NCI-H345 treated with DMSO at 0.1 percent for 48 hours (cell line): ENCODE measurements around the gene HECTD4.
"Not testable (repeated sequence)": the region's sequence is repeated elsewhere in the genome, so short reads cannot be mapped to it uniquely, and the experiment has no call there.

ENCODE experiments used
- DNase-seq: peaks from one replicate; lab custom pipeline; 2025; ENCODE audit not compliant: unreplicated experiment; lab: John Stamatoyannopoulos, UW

HECTD4 gene

DNA sequence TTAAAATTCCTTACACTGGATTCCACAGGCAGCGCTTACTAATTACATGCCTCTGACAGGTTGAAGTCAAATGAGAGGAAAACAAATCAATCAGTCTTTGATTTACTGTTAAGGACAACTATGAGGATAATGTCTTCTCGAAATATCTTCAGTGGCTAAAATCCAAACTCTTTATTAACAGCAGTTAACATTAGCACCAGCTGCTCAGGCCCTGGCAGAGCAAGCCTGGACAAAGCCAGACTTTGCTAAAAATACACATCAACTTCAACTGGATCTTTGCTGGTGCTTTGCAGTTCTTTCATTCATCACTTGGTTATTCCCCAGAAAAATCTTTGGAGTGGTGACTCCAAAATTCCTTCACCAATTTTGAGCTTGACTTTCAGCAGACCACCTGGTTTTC is 98.7 kb downstream of the HECTD4 start:
- no peak for DNase-seq

DNA sequence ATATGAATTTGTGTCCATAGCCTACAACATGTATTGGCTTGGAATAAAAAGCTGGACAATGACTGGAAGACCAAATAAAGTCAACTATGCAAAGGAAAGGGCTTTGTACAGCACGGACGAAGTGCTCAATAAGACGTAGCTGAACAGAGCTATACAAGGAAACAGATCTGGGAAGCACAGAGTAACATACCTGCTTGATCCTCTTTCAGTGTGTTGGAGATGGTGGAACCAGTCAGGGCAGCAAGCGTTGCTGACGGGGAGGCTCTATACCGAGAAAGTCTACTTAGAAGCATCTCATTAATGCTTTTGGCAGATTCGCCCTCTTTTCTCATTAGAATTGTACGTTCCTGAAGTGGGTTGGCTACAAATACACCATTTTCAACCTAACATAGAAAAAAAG is 99.3 kb downstream of the HECTD4 start:
- no peak for DNase-seq

DNA sequence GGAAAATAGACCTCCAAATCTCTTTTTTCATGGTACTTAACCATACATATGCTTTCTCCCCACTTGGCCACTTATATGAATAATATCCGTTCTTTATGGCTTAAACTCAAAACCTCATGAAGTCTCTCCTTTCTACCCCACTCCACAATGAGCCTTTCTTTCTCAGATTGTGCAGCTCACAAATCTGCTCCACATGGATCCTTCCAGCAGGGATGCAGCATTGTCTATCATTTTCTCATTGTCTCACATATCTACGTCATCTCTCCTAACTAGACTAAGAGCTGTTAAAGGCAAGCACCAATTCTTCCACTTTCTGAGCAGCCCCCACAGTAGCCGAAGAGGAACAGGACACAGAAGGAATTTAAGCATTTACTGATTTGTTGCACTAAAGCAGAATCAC is 106.4 kb downstream of the HECTD4 start:
- no peak for DNase-seq

DNA sequence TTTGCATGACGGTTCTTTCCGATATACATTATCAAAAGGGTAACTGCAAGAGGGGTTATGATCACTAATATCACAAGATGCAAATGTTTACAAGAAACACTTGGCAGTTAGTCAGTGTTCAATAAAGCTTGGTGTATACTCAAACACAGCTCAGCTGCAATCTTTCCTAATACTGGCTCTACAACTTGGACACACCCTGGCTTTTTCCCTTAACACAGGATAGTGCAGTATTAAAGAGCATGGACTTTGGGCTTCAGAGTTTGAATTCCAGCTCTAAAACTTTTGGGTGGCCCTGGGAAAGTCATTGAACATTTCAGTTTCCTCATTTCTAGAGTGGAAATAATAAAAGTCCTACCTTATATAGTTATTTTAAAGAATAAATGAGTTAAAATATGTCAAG is 107.0 kb downstream of the HECTD4 start:
- DNase-seq = no peak

DNA sequence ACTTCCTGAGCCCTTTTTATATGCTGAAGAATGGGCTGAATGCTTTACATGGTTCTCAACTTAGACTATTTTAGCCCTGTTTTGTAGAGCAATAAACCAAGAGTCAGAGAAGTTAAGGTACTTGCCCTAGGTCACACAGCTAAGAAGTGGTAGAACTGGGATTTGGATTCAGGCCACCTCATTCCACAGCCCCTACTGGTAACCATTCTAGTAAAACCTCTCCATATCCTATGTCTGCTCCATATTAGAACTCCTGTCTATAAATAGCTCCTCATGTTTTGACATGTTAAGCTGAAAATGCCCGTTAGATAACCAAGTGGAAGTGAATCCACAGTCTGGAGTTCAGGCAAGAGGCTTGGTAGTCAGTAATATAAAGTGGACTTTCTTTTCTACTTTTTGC is 111.6 kb downstream of the HECTD4 start:
- no peak for DNase-seq

DNA sequence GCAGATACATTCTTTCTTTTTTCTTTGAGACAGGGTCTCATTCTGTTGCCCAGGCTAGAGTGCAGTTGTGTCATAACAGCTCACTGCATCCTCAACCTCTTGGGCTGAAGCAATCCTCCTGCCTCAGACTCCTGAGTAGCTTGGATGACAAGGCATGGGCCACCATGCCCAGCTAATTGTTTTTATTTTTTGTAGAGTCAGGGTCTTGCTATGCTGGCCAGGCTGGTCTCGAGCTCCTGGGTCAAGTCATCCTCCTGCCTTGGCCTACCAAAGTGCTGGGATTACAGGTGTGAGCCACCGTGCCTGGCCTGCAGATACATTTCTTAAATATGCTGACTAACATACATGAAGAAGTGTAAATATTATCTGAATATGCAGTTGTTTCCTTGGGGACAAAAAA is 115.8 kb downstream of the HECTD4 start:
- no peak for DNase-seq

DNA sequence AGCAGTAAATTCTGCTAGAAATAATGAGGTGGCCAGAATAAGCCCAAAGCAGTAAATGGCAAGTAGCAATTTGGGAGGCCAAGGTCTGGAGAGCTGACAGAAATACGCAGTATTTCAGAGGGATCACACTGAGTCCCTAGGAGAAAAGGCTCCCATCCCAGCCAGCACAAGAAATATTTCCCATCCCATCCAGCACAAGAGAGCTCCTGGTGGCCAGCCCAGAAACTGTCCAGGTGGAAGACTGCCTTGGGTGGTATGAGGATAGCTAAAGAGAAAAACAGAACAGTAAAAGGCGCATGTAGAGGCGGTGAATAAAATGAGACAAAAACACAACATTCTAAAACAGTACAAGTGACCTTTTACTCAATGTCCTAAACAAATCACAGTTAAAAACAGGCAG is 120.7 kb downstream of the HECTD4 start:
- DNase-seq = no peak

DNA sequence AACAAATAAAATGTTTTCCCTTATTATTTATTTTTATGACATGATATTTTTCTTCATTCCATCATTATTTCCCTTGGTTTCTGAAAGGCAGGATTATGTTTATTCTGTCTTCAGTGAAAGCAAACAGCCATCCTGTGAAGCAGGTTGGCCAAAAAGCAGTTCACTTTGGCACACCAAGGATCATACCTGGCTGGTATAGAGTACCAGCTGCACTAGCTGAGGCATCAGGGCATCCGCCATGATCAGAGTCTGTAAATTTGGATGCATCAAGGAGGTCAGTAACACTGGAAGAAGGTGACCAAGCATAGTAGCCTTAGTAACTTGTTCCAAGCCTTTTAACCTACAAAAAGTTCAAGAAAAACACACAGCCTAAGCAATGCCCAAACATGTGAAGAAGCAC is 123.3 kb downstream of the HECTD4 start:
- no peak for DNase-seq

DNA sequence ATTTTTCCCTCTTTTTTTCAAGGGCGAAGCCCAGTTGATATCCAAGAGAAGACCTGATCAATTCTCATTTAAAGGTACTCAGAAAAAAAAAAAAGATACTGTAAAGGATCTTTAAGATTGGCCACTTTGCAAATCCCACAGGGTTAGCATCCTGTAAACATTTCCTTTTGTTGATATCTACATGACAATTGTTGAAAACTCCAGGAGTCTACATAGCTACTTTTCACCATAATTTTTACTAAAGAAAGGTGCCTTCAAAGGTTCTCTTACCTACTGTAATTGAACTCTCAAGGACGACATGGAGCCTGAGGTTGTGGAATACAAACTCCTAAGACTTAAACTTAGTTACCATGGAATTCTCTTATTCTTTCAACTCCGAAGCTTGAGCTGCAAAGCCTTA is 125.5 kb downstream of the HECTD4 start:
- no peak for DNase-seq

DNA sequence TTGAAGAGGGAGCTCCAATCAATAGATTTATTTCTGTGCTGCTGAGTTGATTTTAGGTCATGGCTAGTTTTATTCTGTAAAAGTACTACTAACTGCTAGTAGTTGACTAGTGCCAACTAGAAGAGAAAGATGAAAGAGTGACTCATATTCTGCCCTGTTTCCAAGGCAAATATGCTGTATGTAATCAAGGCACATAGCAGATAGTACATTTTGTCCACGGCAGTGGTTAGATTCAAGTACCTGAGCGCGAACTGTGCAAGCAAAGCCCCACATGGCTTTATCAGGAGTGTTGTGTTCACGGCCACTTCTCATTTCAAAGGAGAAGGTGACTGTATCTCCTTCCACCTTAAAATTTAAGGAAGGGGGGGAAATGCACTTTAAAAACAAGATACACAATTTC is 130.0 kb downstream of the HECTD4 start:
- DNase-seq = no peak

DNA sequence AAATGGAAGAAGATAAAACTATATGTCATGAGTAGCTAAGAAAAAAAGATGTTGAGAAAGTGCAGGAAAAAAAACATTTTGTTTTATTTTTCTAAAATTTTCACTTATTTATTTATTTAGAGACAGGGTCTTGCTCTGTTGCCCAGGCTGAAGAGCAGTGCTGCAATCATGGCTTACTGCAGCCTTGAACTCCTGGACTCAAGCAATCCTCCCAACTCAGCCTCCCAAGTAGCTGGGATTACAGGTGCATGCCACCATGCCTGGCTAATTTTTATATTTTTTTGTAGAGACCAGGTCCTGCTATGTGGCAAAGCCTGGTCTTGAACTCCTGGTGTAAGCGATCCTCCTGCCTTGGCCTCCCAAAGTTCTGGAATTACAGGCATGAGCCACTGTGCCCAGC is 137.3 kb downstream of the HECTD4 start:
- DNase-seq = not testable (repeated sequence)

DNA sequence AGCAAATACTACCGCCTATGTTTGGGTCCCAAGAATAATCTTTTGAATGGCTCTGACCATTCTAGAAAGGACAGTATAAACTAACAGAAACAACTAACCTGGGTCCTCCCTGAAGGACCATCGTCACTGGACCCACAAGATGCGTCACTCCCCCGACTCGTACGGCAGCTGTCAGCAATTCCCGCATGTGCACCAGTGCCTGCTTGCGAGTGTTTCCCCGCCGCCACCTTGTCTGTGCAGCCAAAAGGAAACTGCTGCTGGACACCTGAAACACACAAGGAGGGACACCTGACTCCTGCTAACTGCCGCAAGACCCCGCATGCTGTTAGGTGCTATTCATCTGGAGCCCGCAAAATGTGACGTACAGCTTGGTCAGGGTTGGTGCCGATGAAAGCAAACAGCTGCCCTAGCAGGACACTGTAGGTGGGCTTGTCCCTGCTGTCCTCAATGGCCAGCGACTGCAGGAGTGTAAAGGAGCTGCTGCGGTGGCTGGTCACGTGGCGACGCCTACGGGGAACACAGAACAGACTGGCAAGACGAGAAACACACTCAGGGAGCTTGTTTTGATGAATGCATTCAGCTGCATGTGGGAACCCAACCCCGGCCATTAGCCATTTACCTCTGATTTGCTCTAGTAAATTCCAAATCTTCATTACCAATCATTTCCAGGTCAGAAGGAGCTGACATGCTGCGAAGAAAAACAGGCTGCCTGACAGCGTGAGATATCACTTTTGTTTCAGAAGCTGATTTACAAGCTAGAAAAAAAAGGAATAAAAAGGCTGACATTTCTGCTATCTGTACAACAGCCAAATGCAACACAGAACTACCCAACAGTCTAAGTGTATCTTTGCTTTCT is 138.7 kb downstream of the HECTD4 start:
- DNase-seq = no peak

DNA sequence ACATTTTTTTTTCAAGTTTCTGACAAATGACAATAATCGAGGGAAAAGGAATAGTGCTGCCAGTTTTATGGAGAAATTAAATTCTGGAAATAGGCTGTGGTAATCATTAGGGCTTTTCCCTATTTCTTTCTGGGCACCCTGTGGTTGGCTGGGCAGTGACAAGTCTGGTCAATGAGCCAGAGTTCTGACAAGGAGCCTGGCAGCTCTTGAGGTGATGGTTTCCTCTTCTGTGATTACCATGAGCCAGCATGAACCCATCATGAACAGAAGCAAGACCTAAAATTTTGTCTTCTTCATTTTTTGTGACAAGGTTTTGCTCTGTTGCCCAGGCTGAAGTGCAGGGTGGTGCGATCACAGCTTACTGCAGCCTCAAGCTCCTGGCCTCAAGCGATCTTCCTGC is 141.1 kb downstream of the HECTD4 start:
- no peak for DNase-seq

DNA sequence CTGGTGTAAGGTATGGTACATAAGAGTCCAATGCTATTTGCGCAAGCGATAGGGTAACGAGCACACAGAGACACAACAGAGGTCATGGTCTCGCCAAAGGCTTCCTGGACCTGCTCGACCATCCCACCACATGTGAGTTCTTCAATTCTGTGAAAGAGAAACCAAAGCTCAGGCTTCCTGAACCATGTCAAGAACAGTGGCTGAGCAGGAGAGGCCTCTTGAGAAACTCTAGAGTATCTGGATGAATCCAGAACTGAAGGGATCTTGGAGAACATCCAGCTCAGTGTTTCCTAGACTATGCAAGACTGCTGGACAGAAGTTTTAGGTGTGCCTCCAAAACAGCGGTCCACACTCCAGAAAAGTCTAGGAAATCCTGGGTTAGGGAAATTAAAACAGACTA is 142.3 kb downstream of the HECTD4 start:
- DNase-seq = no peak

DNA sequence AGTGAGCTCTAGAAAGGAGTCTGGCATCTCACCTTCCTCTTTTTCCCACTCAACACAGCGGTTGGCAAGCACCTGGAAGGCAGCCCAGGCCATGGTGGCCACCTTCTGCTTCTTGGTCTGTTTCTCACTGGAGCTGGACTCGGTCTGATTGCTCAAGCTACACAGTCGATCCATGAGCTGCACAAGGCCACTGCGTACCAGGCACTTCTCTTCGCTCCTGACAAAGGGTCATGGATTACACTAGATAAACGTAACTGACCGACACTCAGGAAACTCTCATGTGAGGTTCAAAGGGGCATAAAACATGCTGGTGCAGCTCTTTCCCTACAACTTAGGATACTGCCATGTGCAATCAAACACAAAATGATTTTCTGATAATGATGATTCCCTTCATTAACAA is 143.2 kb downstream of the HECTD4 start:
- DNase-seq = no peak

DNA sequence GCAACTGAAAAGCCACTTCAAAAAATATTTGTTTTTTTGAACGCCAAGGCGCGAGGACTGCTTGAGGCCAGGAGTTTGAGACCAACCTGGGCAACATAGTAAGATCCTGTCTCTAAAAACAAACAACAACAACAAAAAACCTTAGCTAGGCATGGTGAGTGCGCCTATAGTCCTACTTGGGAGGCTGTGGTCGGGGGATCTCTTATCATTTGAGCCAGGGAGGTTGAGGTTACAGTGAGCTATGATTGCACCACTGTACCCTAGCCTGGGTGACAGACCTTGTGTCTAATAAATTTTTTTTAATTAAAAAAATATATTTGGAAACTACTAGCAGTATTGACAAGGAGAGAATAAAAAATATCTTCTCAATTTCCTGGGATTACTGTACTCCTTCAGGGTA is 143.8 kb downstream of the HECTD4 start:
- DNase-seq = no peak

DNA sequence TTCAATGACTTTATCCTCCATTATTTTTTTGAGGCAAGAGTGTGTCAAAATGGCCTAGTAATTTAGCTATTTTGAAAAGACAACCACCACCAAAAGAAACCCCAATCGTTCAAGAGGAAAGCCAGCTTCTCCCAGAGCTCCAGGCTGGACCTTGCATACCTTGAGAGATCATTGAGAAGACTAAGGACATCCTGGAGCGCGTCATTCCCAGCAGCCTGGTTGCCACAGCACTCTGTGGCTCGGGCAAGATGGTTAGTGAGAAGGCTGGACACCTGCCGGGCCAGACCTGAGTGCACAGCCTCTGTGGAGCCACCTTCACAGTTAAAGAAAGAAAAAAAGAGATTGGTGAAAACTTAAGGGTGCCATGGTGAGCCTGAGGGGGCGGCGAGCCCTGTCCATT is 145.4 kb downstream of the HECTD4 start:
- DNase-seq = no peak

DNA sequence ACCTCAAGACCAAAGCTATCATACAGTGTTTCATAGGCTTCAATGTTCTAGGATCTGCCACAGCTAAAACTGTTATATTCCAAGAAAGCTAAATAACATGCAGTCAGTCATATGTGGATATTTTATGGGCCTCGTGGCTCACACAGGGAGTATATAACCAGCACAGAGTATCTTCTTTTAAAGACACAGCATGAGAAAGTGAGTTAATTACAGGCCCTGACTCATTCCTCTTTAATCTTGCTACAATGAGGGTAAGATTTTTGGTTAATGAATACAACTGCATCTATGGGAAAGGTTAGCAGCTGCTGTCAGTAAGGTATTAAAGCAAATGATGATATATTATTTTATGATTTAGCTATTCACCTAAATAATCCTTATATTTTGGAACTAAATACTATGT is 145.8 kb downstream of the HECTD4 start:
- DNase-seq = no peak

DNA sequence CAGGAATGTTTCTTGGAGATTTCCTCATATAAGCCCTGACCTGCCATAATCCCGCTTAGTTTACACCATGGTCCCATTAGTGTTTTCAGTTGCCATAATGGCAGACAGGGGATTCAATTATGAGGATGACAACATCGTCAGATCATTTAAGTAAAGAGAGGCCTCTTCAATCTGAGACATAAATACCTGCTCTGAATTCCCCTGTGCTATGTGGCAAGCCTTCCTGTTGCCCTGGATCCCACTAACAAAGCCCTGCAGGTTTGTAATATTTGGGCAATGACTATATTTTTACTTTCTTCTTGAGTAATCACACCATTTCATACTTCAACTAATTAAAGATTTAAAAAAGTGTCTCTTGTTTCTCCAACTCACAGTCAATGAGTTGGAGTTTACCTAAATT is 147.9 kb downstream of the HECTD4 start:
- DNase-seq = no peak

DNA sequence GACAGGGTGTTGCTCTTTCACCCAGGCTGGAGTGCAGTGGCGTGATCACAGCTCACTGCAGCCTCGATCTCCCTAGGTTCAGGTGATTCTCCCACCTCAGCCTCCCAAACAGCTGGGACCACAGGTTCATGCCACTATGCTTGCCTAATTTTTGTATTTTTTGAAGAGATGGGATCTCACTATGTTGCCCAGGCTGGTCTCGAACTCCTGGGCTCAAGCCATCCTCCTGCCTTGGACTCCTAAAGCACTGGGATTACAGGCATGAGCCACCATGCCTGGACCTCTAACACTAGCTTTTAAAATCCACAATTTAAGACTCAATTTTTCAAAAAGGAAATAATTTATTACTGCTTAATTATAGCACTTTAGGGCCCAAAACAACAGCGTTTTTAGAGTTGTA is 149.0 kb downstream of the HECTD4 start:
- no peak for DNase-seq

DNA sequence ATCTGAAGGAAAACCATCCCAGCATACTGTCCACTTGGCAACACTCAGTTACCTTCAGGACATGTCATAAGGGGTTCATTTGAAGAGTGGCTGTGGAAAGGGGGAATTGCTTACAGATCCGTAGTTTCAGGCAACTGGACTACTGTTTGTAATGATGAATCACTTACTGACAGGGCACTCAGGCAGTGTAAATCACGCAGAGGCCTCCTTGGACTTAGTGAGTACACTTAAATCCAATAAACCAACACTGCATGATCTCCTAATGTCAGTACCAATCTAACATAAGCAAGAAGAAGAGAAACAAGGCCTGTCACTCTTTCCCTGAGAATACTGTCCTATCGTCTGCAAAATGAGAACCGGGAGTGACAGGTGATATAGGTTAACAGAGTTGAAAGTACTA is 152.1 kb downstream of the HECTD4 start:
- no peak for DNase-seq

DNA sequence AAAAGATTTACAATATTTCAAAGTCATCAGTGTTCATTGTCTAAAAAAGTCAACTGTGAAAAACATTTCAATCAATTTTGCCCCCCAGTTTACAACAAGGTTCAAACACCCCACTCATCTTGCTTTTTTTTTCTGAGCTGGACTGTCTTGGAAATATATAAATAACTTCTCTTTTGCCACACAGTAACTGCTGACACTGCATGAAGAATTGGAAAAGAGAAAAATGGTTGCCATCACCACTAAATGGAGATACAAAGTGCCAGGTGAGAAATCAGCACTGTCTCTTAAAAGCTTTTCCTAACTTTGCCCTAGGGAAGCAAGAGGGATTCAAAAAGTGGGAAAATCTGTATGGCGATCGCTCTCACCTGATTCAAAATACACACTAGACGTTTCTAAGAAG is 155.5 kb downstream of the HECTD4 start:
- DNase-seq = no peak

DNA sequence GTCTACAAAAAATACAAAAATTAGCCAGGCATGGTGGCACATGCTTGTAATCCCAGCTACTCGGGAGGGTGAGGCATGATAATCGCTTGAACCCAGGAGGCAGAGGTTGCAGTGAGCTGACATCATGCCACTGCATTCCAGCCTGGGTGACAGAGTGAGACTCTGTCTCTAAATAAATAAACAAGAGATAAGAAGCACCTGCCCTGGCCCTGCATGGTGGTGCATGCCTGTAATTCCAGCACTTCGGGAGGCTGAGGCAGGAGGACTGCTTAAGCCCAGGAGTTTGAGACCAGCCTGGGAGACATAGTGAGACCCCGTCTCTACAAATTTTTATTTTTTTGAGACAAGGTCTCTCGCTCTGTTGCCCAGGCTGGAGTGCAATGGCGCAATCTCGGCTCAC is 161.6 kb downstream of the HECTD4 start:
- not testable (repeated sequence) for DNase-seq
